Measurements from ENCODE around the gene VASH1. TPM values are rescaled to one million over a fixed set of nuclear protein-coding genes. Genes with fewer than 3 reads are reported as not detected.
A peak's percentile ranks its signal among the peaks of the same experiment; 100 is the strongest.

Gene VASH1
- polyA plus RNA-seq, 2 of the 4 experiments (the other 2 are of a cell fraction) = 2.1 to 6.0 TPM

DNA sequence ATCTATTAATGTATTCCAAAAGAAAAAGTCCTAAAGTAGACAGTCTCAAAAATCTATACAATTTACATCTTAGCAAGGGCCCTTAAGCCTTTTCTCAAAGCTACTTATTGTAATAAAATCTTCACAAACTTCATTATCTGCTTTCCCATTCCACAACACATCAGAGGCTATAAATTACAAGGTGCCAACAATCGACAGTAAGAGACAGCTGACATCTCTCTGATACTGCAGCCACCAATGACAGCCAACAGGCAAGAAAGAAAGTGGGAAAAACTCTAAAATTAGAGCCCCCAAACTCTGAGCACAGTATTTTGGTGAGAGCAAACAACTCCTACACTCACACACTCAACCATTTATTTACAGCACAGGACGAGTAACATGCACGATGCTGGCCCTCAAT lies 49.3 kb downstream of the VASH1 start:
- FAIRE-seq = no peak

DNA sequence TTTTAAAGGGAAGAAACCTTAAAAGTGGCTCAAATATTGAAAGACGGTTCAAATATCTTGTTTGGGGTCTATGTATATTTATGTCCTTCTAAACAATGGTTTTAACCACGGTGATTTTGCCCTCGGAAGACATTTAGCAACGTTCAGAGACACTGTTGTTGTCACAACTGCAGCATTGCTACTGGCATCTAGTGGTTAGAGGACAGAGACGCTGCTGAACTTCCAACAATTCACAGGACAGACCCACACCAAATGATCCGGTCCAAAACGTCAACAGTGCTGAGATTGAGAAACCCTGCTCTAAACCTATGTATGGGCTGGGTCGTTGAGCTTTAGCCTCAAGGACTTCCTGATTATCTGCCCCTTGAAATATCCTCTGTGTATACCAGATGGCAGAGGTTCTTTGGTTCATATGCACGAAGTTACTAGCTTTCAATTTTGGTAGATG lies 49.7 kb downstream of the VASH1 start:
- POLR2A ChIA-PET = interaction anchor here (0.7 kb wide), 1 partner anchor 41 kb away, joined by 3 read pairs; no protein-coding TSS in a partner anchor
- peaks cover 11% of the 10 kb centered on the region; the same call in 2 of the 3 replicates for H3K4me1 ChIP-seq
- H3K9me3 ChIP-seq = no peaks in the 10 kb centered on the region
- CTCF ChIA-PET = interaction anchor here (0.8 to 4.2 kb wide), 16 partner anchors 7 to 314 kb away, joined by 3 to 32 read pairs (median 4); partner anchors contain the start of gene LRRC74A
- peak overlapping the region; percentile 70; the same call in 2 of the 3 replicates for H3K4me3 ChIP-seq
- peak; percentile 37 to 38 for DNase-seq (ENCODE audit: low read depth in 1 of 2, low spot score in 1 of 2)
- TF ChIP-seq ZC3H11A (IDR thresholded peaks at IDR 0.05) (no peak), HOXA7 (CRISPR knock-in tag; IDR thresholded peaks at IDR 0.05) (no peak), SMC3 (IDR thresholded peaks at IDR 0.05) (peak; percentile 31; the same call in 2 of the 3 replicates), HEYL (CRISPR knock-in tag; IDR thresholded peaks at IDR 0.05) (no peak), ZNF302 (CRISPR knock-in tag; IDR thresholded peaks at IDR 0.05) (no peak), RAD21 (conservative IDR thresholded peaks at IDR 0.05 in 1 of 2, IDR thresholded peaks at IDR 0.05 in 1 of 2) (peak; percentile 31 to 41; a peak in 4 of 5 replicates)
- TF ChIP-seq, protein P1, sequence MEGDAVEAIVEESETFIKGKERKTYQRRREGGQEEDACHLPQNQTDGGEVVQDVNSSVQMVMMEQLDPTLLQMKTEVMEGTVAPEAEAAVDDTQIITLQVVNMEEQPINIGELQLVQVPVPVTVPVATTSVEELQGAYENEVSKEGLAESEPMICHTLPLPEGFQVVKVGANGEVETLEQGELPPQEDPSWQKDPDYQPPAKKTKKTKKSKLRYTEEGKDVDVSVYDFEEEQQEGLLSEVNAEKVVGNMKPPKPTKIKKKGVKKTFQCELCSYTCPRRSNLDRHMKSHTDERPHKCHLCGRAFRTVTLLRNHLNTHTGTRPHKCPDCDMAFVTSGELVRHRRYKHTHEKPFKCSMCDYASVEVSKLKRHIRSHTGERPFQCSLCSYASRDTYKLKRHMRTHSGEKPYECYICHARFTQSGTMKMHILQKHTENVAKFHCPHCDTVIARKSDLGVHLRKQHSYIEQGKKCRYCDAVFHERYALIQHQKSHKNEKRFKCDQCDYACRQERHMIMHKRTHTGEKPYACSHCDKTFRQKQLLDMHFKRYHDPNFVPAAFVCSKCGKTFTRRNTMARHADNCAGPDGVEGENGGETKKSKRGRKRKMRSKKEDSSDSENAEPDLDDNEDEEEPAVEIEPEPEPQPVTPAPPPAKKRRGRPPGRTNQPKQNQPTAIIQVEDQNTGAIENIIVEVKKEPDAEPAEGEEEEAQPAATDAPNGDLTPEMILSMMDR (IDR thresholded peaks at IDR 0.05) = peak; percentile 49
- H3K4me2 ChIP-seq = peak overlapping the region; percentile 88
- no peak for FAIRE-seq
- peak; percentile 35 to 60; a peak in 3 of 6 replicates for ATAC-seq
- H3K27ac ChIP-seq = no peak overlapping the region
- 10% methylated on average over 9 of the region's 9 CpGs for WGBS (ENCODE audit: missing lambda C conversion rate)

More for the DNA sequence above, 49.3 kb downstream of the VASH1 start:
- CTCF ChIA-PET = interaction anchor here (0.8 to 4.2 kb wide), 13 partner anchors 11 to 314 kb away, joined by 3 to 32 read pairs (median 3); partner anchors contain the start of gene LRRC74A
- peak overlapping the region; percentile 88 for H3K4me2 ChIP-seq
- H3K27ac ChIP-seq = no peak overlapping the region
- WGBS (ENCODE audit: missing lambda C conversion rate) = 75% methylated on average over 3 of the region's 3 CpGs
- no peaks in the 10 kb centered on the region for H3K9me3 ChIP-seq
- no peak for ATAC-seq
- TF ChIP-seq POLR2A (IDR thresholded peaks at IDR 0.05; ENCODE audit: low read length) (no peak), ZSCAN20 (CRISPR knock-in tag; IDR thresholded peaks at IDR 0.05) (no peak), ZFP36 (IDR thresholded peaks at IDR 0.05; ENCODE audit: borderline replicate concordance, partially characterized antibody) (no peak), JUNB (IDR thresholded peaks at IDR 0.05) (no peak), RCOR1 (IDR thresholded peaks at IDR 0.05; ENCODE audit: low read depth, low read length) (no peak), NPAS2 (CRISPR knock-in tag; IDR thresholded peaks at IDR 0.05; ENCODE audit: borderline replicate concordance) (no peak), HDAC2 (IDR thresholded peaks at IDR 0.05) (no peak), NFE2L2 (conservative IDR thresholded peaks at IDR 0.05; ENCODE audit: low read length) (no peak), CEBPB (IDR thresholded peaks at IDR 0.05) (no peak)
- TF ChIP-seq, protein P2, sequence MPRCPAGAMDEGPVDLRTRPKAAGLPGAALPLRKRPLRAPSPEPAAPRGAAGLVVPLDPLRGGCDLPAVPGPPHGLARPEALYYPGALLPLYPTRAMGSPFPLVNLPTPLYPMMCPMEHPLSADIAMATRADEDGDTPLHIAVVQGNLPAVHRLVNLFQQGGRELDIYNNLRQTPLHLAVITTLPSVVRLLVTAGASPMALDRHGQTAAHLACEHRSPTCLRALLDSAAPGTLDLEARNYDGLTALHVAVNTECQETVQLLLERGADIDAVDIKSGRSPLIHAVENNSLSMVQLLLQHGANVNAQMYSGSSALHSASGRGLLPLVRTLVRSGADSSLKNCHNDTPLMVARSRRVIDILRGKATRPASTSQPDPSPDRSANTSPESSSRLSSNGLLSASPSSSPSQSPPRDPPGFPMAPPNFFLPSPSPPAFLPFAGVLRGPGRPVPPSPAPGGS (IDR thresholded peaks at IDR 0.05) = no peak
- TF ChIP-seq, protein P1 (IDR thresholded peaks at IDR 0.05) = no peak
- TF ChIP-seq, protein P3, sequence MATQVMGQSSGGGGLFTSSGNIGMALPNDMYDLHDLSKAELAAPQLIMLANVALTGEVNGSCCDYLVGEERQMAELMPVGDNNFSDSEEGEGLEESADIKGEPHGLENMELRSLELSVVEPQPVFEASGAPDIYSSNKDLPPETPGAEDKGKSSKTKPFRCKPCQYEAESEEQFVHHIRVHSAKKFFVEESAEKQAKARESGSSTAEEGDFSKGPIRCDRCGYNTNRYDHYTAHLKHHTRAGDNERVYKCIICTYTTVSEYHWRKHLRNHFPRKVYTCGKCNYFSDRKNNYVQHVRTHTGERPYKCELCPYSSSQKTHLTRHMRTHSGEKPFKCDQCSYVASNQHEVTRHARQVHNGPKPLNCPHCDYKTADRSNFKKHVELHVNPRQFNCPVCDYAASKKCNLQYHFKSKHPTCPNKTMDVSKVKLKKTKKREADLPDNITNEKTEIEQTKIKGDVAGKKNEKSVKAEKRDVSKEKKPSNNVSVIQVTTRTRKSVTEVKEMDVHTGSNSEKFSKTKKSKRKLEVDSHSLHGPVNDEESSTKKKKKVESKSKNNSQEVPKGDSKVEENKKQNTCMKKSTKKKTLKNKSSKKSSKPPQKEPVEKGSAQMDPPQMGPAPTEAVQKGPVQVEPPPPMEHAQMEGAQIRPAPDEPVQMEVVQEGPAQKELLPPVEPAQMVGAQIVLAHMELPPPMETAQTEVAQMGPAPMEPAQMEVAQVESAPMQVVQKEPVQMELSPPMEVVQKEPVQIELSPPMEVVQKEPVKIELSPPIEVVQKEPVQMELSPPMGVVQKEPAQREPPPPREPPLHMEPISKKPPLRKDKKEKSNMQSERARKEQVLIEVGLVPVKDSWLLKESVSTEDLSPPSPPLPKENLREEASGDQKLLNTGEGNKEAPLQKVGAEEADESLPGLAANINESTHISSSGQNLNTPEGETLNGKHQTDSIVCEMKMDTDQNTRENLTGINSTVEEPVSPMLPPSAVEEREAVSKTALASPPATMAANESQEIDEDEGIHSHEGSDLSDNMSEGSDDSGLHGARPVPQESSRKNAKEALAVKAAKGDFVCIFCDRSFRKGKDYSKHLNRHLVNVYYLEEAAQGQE (IDR thresholded peaks at IDR 0.05) = no peak
- POLR2A ChIA-PET = no interaction called here
- peaks cover 11% of the 10 kb centered on the region; the same call in 2 of the 3 replicates for H3K4me1 ChIP-seq
- H3K4me3 ChIP-seq = no peak overlapping the region
- DNase-seq (ENCODE audit: low read depth in 1 of 2, low spot score in 1 of 2) = no peak
